GM23338 (cell line): Measurements from ENCODE around the gene TRIM44. TPM values are rescaled to one million over a fixed set of nuclear protein-coding genes. Genes with fewer than 3 reads are reported as not detected.

ENCODE experiments used
- ATAC-seq: fragments of 200-7000 bp; cut with Tn5 transposase; 3 replicates; pipeline ENCODE4 v1.9.1; 2020
- DNase-seq: peaks from one replicate; pipeline ENCODE4 v3.0.0-alpha.2; 2015; ENCODE audit warnings: low spot score
- H2AFZ ChIP-seq: fragments of 200-600 bp; sonication (generic); 2 replicates; pipeline ENCODE4 v1.8.0; 2016; ENCODE audit warnings: antibody characterized with exemption, mild to moderate bottlenecking, moderate library complexity
- H3F3A ChIP-seq: fragments of 200-600 bp; sonication (generic); replicated peaks from 2 replicates; pipeline ENCODE4 v1.8.0; 2017; ENCODE audit warnings: antibody characterized with exemption, mixed run types, low read depth
- H3K27ac ChIP-seq: fragments of 200-600 bp; sonication (generic); 2 replicates; pipeline ENCODE4 v1.6.1; 2016; ENCODE audit warnings: low read depth
- H3K27me3 ChIP-seq: fragments of 200-600 bp; sonication (generic); 2 replicates; pipeline ENCODE4 v1.8.0; 2016; ENCODE audit warnings: mild to moderate bottlenecking, mixed run types, moderate library complexity; ENCODE audit not compliant: insufficient read depth
- H3K36me3 ChIP-seq: fragments of 200-600 bp; sonication (generic); 2 replicates; pipeline ENCODE4 v1.8.0; 2016; ENCODE audit warnings: mild to moderate bottlenecking; ENCODE audit not compliant: insufficient read depth
- H3K4me1 ChIP-seq: fragments of 200-600 bp; sonication (generic); 2 replicates; pipeline ENCODE4 v1.8.0; 2016; ENCODE audit warnings: mild to moderate bottlenecking, moderate library complexity; ENCODE audit not compliant: insufficient read depth
- H3K4me2 ChIP-seq: fragments of 200-600 bp; sonication (generic); 2 replicates; pipeline ENCODE4 v1.7.1; 2017; ENCODE audit warnings: mixed run types
- H3K4me3 ChIP-seq: fragments of 200-600 bp; sonication (generic); 2 replicates; pipeline ENCODE4 v1.6.1; 2016; ENCODE audit warnings: mixed run types
- H3K79me2 ChIP-seq: fragments of 200-600 bp; sonication (generic); replicated peaks from 2 replicates; pipeline ENCODE4 v1.8.0; 2017; ENCODE audit warnings: mild to moderate bottlenecking; ENCODE audit not compliant: insufficient read depth
- H3K9me2 ChIP-seq: fragments of 200-600 bp; sonication (generic); 2 replicates; pipeline ENCODE4 v1.8.0; 2017; ENCODE audit not compliant: insufficient read depth
- H4K20me1 ChIP-seq: fragments of 200-600 bp; sonication (generic); replicated peaks from 2 replicates; pipeline ENCODE4 v1.8.0; 2017; ENCODE audit warnings: mild to moderate bottlenecking; ENCODE audit not compliant: insufficient read depth
- H3K27ac Mint-ChIP-seq: 2 replicates; pipeline ENCODE4 v1.8.0; 2020; ENCODE audit warnings: inconsistent platforms, mild to moderate bottlenecking, moderate library complexity, mixed read lengths
- H3K27me3 Mint-ChIP-seq: 3 replicates; pipeline ENCODE4 v1.8.0; 2022; ENCODE audit warnings: low read depth, mild to moderate bottlenecking, moderate library complexity, mixed read lengths, inconsistent platforms; ENCODE audit not compliant: insufficient read depth, poor library complexity
- H3K36me3 Mint-ChIP-seq: 3 replicates; pipeline ENCODE4 v1.8.0; 2021; ENCODE audit warnings: low read depth, mild to moderate bottlenecking, inconsistent platforms, moderate library complexity, mixed read lengths
- H3K4me1 Mint-ChIP-seq: 3 replicates; pipeline ENCODE4 v1.8.0; 2020; ENCODE audit warnings: mild to moderate bottlenecking, inconsistent platforms, mixed read lengths
- H3K4me3 Mint-ChIP-seq: 3 replicates; pipeline ENCODE4 v1.8.0; 2021; ENCODE audit warnings: moderate library complexity, mild to moderate bottlenecking, inconsistent platforms, mixed read lengths
- H3K9me3 Mint-ChIP-seq: 3 replicates; pipeline ENCODE4 v1.8.0; 2020; ENCODE audit warnings: moderate library complexity, mild to moderate bottlenecking, inconsistent platforms, mixed read lengths
- CREB1 ChIP-seq: fragments of 250-450 bp; sonication (Bioruptor Pico); IDR thresholded peaks from 2 replicates; pipeline ENCODE4 v1.5.0; 2020; ENCODE audit warnings: low read depth, mild to moderate bottlenecking, moderate library complexity
- CTCF ChIP-seq, 2 experiments: fragments of 200-600 bp in 1 of 2; sonication (generic) in 1 of 2; conservative IDR thresholded peaks; 2 replicates each; pipeline versions ENCODE4 v1.5.1 to v1.6.1; 2016 to 2017; ENCODE audit warnings: antibody characterized with exemption in 2 of 2, low read depth in 2 of 2, mild to moderate bottlenecking in 2 of 2, moderate library complexity in 1 of 2
- ETS1 ChIP-seq: IDR thresholded peaks from 2 replicates; pipeline ENCODE4 v1.6.1; 2016; ENCODE audit warnings: antibody characterized with exemption
- EZH2 ChIP-seq: fragments of 200-600 bp; sonication (generic); IDR thresholded peaks from one replicate; pipeline ENCODE4 v1.8.0; 2017; ENCODE audit warnings: antibody characterized with exemption, mild to moderate bottlenecking, low read depth; ENCODE audit not compliant: unreplicated experiment
- EZH2phosphoT487 ChIP-seq: fragments of 200-600 bp; sonication (generic); IDR thresholded peaks from one replicate; pipeline ENCODE4 v1.8.1; 2018; ENCODE audit warnings: antibody characterized with exemption; ENCODE audit not compliant: unreplicated experiment
- JUNB ChIP-seq: IDR thresholded peaks from one replicate; pipeline ENCODE4 v1.6.1; 2016; ENCODE audit warnings: antibody characterized with exemption; ENCODE audit not compliant: unreplicated experiment
- NANOG ChIP-seq: IDR thresholded peaks from 2 replicates; pipeline ENCODE4 v1.6.1; 2016; ENCODE audit warnings: antibody characterized with exemption, borderline replicate concordance
- POLR2AphosphoS5 ChIP-seq: IDR thresholded peaks from 2 replicates; pipeline ENCODE4 v1.6.1; 2016; ENCODE audit warnings: antibody characterized with exemption, low read depth
- REST ChIP-seq: IDR thresholded peaks from one replicate; pipeline ENCODE4 v1.6.1; 2018; ENCODE audit warnings: antibody characterized with exemption; ENCODE audit not compliant: unreplicated experiment
- STAT1 ChIP-seq: IDR thresholded peaks from one replicate; pipeline ENCODE4 v1.6.1; 2016; ENCODE audit warnings: antibody characterized with exemption; ENCODE audit not compliant: unreplicated experiment
- ZNF331 ChIP-seq: fragments of 250-450 bp; sonication (Bioruptor Pico); IDR thresholded peaks from 2 replicates; pipeline ENCODE4 v1.5.0; 2020; ENCODE audit warnings: low read depth, mild to moderate bottlenecking, moderate library complexity
- ZNF462 ChIP-seq: fragments of 250-450 bp; sonication (Bioruptor Pico); IDR thresholded peaks from 2 replicates; pipeline ENCODE4 v1.5.0; 2020; ENCODE audit warnings: mild to moderate bottlenecking, moderate library complexity
- polyA plus RNA-seq: library from polyadenylated mRNA; unstranded; fragments of >200 nt; fragmentation: Nextera tagmentation; extraction: Ambion mirVana; gene quantifications from 2 replicates; pipeline ENCODE4 v1.2.1, GENCODE V29; 2016
- total RNA-seq: library from RNA; depleted of rRNA; stranded (reverse); fragments of >200 nt; shearing (Covaris generic); gene quantifications from 2 replicates; pipeline ENCODE4 v1.2.3, GENCODE V29; 2014

TRIM44 gene
- total and polyA plus RNA-seq, 2 experiments from 2014 or later, result 10.3 to 10.4 TPM

GRCh38 chr11:35622070-35622469, 40.5 kb upstream of the TRIM44 start:
- Mint-ChIP-seq H3K27ac (no peak overlapping the region), H3K9me3 (peaks cover 7% of the 10 kb centered on the region), H3K4me1 (peaks cover 30% of the 10 kb centered on the region), H3K27me3 (peaks cover 20% of the 10 kb centered on the region), H3K36me3 (peaks cover 15% of the 10 kb centered on the region), H3K4me3 (no peak overlapping the region; the same call in 2 of the 3 replicates)
- ATAC-seq, result no peak
- Histone ChIP-seq H3K79me2 (no peaks in the 10 kb centered on the region), H2AFZ (no peak overlapping the region), H3K27me3 (peaks cover 31% of the 10 kb centered on the region), H3K4me1 (peaks cover 14% of the 10 kb centered on the region), H3K9me2 (no peaks in the 10 kb centered on the region), H3F3A (0 out of 2 replicates have a peak, but pooled peaks cover 2% of the 10 kb centered on the region), H3K4me2 (no peak overlapping the region), H3K4me3 (no peak overlapping the region), H4K20me1 (no peaks in the 10 kb centered on the region), H3K27ac (no peak overlapping the region), H3K36me3 (no peaks in the 10 kb centered on the region)
- TF ChIP-seq ETS1, result no peak
- no peak for TF ChIP-seq ZNF462 (CRISPR knock-in tag)
- no peak for TF ChIP-seq POLR2AphosphoS5
- no peak for TF ChIP-seq CREB1
- TF ChIP-seq NANOG, result no peak
- TF ChIP-seq REST, result no peak
- TF ChIP-seq EZH2phosphoT487, result no peak
- no peak for TF ChIP-seq JUNB
- TF ChIP-seq ZNF331 (CRISPR knock-in tag), result no peak
- TF ChIP-seq CTCF (conservative IDR thresholded peaks at IDR 0.05; ENCODE audit: low read depth in 2 of 2), result no peak
- TF ChIP-seq STAT1, result no peak
- no peak for TF ChIP-seq EZH2
- DNase-seq, result peak; percentile 70
